Stimulated activated CD8-positive, alpha-beta memory T cell treated with anti-CD3 and anti-CD28 coated beads, Interleukin-7, amount 100 ng/mL, for 24 hours (primary cell): ENCODE measurements around the gene CROCC2.

Experiments
- DNase-seq: peaks from one replicate; pipeline ENCODE4 v3.0.0-alpha.2; 2020; ENCODE audit warnings: low read depth

Gene CROCC2

DNA sequence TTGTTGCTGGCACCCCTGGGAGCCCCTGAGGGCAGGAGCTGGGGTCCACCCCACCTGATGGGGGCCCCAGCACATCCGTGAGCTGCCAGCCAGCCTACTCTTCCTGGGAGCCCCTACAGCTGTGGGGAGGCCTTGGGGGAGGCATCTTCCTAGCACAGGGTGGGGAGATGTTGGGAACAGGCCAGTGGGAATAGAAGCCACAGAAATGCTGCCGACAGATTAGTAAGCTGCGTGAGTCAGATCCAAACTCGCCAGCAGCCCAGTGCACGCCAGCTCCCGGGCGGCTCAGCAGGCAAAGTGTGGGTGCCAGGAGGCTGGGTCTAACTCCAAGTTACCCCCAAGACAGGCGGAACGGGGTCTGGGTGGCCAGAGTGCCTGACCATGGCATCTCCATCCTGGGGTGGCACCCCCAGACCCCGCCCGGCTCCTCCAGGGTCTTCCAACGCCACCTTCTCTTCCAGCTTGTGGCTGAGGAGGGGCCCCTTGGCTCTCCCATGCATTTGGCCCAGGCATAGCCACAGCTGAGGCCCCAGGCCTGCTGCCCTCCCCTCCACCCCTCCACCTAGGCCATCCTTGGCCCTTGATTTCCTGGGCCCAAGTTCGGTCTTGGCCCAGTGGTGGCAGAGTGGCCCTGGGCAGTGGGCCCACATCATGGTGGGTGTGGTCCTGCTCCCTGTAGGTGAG lies 15.3 kb downstream of the CROCC2 start:
- DNase-seq, result no peak

DNA sequence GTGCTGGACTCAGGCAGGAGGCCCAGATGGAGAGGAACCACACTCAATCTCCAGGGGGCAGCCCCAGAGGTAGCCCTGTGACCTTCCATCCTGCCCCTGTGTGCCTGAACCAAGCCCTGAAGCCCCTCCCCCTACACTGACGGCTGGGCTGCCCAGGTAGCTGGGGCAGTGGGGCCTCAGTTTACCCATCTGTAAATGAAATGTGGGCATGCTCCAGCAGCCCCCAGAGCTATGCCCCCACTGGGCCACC lies 15.8 kb downstream of the CROCC2 start:
- DNase-seq, result no peak

DNA sequence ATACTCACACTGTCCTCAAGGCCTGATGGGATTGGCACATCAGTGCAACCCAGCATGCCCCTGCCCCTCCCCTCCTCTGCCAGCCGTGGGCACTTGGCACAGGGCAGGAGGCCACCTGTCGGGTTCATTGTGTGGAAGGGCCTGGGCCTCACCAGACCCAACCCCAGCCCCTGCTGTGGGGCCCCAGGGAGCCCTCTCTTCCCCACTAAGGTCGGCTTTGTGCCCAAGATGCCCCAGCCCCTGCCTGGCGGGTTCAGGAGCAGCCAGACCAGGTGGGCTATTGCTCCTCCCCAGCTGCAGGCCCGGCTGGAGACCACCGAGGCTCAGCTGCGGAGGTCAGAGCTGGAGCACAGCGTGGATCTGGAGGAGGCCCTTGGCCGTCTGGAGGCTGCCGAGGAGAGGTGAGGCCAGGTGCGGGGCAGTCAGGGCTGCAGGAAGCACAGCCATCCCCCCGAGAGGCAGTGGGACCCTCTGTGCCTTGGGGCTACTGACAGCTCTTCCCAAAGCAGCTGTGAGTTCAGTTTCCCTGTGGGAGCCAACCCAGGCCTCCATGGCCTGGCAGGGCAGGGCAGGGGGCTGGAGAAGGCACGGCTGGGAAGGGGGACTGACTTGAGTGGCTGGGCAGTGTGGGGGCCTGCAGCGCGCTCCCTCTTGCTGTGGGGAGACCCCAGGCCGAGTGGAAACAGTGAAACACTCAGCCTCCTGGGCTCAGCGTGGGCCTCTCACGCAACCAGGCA lies 16.3 kb downstream of the CROCC2 start:
- DNase-seq, result no peak

DNA sequence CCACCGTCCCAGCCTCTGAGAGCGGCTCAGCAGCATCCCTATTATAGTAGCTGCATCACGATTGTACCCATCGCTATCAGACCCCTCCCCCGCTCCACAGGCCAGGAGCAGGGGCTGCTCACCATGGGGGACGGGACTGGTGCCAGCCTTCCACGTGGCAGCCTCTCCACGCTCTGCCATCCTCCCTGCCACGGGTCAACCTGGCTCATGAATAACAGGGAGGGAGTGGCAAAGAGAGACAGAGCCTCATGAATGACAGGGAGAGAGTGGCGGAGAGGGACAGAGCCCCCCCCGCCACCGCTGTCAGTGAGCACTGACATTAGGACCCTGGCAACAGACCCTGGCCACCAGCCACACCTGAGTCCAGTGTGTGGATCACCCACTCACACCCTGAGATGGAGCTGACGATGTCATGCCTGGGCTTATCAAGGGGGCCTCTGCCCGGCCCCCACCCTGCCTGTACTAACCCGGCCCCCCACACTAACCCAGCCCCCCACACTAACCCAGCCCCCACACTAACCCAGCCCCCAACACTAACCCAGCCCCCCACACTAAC lies 16.9 kb downstream of the CROCC2 start:
- no peak for DNase-seq

DNA sequence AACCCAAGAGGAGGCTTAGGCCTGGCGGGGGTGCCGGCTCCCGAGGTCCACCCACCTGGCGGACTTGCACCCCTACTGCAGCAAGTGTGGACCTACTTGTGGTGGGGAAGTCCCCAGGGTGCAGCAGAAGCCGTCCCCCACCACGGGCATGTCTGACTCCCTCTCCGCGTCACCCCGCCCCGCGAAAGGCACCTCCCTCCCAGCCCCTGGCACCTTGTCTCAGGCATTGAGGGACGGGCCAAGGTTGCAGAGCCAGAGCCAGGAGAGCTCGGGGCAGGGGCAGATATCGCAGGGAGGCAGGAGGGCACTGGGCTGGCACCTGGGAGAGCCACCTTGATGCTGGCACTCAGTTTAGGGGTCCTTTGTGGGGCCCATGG lies 19.0 kb downstream of the CROCC2 start:
- no peak for DNase-seq

DNA sequence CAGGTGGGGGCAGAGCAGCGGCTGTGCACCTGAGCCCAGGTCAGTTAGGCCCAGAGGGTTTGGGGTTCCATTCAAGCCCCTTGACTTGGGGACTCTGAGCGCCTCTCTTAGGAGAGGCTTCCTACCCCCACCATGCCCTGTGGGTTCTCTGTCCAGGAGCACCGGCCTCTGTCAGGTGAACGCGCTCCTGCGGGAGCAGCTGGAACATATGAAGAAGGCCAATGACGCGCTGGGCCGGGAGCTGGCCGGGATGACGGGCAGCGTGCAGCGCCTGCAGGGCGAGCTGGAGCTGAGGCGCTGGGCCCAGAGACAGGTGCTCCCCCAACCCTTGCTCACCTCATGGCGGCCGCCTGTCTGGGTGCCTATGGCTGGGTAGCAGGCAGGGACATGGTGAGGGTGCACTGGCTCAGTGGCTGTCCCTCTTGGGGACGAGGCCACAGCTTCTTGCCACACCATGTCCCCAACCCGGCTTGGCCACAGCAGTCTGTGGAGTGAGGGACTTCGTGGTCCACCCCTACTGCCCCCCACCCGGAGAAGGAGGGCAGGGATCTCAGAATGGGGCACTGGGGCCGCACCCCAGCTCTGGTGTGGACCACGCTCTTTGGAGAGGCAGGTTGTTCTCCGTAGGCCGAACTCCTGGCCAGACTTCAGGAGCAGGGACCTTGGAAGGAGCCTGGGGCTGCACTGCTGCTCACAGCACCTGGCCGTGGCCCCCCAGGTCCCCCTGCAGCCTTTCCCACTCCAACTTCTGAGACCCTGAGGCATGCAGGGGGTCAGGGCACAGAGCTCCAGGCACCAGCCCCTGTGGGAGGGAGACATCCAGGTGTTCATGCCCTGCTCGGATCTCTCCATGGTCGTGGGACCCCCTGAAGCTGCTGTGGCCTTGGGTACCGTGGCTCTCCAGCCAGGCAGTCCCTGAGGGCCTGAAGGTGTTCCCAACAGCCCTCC lies 19.7 kb downstream of the CROCC2 start:
- DNase-seq, result no peak

DNA sequence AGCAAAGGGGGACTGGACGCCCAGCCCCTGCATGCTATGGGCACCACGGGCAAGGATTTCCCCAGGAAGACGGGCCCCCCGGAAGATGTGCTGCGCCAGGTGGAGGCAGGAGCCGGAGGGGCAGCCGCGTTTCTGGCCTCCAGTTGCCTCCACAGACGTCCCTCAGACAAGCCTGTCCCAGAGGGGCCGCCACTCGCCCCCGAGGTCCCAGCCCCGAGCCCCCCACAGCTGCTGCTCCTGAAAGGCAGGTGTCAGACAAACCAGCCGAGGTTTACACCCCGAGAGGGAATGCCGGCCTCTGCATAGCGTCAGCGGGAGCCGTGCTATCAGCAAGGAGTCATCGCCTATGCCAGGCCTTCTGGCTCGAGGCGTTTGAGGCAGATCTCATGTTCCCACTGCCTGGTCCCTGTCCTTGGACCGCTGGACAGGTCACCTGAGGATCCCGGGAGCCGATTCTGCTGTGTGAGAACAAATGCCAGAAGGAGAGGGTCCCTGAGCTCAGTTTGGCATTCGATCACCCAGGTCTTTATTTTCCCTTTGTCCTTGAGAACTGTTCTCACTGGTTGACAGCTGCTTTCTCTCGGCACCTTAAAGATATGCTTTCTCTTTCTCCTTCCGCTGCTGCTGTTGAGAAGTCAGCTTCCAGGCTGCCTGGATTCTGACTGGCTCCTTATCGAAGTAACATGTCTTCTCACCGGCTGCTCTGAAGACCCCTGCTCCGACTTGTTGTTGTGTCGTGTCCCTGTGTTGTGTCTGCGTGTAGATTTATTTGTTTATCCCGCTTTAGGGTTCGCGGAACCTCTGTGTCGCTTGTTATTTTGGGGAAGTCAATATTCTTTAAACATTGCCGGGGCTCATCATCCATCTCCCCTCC lies 20.6 kb downstream of the CROCC2 start:
- DNase-seq, result no peak

DNA sequence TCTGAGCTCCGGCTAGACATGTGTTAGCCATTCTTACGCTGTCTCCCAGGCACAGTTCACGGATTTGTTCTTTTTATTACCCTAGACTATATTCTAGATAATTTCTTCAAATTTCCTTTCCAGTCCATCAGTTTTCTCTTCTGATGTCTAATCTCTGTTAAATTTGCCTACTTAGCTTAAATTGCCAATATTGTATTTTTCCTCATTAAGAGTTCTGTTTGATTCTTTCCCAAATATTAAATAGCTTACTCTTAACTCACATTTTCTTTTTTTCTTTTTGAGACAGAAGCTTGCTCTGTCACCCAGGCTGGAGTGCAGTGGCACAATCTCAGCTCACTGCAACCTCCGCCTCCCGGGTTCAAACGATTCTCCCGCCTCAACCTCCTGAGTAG lies 21.2 kb downstream of the CROCC2 start:
- DNase-seq, result no peak

DNA sequence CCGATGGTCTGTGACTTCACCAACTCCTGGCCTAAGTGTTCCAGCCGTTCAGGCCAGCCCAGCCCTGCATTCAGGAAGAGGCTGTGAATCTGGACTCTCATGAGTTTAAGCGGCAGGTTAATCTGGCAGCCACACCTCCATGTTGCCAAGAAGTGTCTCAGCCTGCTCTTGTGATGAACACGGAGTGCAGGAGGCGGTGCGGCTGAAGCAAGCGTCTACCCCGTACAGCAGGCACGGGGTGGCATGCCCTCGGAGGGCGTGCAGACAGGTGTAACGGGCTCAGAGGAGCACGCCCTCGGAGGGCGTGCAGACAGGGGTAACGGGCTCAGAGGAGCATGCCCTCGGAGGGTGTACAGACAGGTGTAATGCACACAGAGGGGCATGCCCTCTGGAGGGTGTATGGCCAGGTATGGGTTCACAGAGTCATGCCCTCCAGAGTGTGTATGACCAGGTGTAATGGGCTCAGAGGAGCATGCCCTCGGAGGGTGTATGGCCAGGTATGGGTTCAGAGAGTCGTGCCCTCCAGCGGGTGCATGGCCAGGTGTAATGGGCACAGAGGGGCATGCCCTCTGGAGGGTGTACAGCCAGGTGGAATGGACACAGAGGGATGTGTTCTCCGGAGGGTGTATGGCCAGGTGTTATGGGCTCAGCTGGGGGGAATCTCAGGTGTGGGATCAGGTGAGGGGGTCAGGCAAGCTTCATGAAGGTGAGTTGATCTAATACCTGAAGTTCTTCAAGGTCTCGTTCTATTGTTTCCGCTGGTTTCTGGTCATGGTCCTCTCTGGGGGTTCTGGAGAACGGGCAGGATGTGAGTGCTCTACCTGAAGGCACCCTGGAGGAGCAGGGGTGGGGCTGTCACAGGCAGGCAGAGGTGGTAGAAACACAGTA lies 22.6 kb downstream of the CROCC2 start:
- DNase-seq, result no peak

DNA sequence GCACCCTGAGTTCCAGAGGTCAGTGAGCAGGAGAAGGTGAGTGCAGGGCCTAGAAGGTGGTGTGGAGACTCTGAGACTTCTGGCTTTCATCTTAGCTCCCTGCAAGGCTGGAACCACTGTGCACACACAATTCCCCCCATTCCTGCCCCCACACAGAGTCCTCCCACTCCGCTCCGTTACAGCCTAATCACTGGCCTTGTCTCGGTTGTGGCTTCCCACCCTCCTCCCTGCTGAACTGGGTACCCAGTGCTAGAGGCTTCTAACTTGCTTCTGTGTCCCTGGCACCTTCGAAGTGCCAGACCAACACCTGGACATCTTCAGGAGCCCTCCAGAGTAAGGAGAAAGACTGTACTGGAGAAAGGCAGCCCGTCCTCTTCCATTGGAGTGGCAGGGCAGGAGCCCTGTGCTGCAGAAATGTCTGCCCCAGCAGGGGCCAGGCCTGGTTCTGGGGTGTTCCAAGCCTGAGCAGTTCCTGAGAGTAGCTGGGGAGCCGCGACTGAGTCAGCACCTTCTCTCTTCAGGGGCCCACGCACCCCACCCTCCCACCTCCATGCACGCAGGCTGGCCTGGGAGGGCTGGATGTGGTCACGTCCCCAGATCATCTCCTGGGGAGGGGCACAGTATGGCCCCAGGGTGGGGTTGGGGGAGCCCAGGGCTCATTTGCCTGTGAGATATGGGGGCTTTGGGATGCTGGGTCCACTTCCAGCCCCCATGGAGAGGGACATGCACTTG lies 23.4 kb downstream of the CROCC2 start:
- no peak for DNase-seq

DNA sequence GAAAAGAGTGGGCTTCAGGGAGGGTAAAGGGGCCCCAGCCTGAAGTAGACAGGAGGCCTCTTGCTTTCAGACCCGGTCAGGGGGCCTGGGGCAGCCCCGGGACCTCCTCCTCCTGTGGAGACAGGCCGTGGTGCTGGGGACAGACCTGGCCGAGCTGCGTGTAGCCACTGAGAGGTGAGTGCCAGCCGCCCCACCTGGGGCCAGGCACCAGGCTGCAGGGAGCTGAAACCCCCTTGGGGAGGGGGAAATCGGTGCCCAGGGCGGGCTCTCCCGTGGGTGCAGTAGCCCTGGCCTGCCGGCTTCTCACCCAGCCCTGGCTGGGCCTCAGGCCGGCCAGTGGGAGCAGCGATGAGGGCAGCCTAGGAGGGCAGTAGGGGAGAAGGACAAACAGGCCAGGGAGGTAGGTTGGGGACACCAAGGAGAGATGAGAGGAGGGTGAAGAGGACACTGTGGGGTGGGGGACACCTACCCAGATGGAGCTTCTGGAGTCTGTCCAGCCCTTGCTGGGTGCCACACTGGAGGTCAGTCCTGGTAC lies 24.0 kb downstream of the CROCC2 start:
- no peak for DNase-seq

DNA sequence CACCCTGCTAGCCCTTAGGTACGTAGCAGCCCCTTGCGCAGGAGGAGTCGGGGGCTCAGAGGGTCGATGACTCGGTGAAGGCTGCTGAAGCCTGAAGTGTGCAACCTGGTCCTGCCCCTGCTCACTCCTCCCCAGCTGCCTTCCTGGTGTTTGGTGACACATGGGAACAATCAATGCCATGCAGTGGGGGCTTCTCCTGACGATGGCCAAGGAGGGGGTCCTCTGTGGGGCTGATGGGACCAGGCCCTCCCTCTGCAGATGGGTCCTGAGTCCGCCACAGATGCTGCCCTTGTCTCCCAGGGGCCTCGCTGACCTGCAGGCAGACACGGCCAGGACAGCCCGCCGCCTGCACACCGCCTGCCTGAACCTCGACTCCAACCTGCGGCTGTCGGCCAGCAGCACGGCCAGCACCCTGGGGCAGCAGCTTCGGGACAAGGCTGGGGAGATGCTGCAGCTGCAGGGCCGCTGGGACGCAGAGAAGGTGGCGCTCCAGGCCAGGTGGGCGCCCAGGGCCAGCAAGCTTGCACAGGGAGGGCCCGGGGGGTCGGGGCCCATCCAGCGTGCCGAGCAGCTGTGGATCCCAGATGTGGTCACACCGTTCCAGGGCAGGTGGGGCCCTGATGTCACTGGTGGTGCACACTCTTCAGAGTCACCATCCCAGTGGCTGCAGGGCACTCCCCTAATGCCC lies 24.6 kb downstream of the CROCC2 start:
- no peak for DNase-seq

DNA sequence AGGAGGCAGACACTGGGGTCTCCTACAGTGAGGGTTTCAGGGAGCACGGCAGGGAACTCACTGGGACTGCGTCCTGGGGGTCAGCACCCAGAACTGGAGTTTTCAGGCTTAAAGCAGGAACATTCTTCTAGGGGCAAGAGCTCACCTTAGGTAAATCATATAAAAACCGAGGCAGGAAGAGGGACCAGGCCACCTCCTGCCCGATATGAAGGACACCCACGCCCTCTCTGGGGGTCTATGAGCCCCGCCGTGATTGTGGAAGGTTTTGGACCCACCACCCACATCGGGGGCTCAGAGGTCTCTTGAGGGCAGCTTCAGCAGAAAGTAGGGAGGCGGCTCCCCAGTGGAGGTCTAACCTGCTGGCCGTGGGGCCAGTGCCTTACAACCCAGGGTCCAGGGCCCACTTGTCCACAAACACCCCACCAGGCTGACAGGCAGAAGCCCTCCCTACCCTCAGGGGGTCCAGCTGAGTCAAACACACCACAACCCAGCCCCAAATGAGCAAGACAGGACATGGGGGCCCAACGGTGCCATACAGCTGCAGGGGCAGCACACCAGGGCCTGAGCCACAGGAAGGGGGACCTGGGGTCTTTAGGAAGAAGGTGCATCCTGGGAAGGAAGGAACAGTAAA lies 25.3 kb downstream of the CROCC2 start:
- DNase-seq, result no peak

DNA sequence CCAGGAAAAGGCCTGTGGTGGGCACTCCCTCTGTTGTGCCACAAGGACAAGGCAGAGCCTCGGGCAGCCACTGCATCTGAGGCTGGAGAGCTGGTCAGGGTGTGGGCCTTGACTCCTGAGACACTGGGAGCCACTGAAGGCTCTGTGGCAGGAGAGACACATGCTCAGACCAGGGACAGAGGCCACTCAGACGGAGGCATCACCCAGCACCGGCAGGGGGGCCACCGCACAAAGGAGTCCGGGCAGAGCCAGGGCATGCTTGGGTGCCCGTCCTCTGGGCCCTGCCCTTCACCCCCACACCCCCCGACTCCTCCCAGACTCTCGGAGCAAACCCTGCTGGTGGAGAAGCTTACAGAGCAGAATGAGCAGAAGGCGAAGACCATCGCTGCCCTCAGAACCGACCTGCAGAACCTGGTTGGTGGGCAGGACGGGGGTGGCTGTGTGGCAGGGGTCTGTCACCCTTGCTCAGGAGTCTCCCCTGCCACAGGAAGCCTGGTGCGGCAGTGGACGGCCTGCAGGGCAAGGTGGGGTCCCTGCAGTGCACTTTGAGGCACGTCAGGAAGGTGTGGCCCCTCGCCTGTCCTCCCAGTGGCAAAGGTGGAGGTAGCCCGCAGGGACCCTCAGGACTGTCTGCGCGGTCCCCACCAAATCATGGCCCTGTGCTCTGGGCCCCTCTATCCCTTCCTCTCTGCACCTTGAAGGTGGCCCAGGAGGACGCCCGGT lies 26.0 kb downstream of the CROCC2 start:
- no peak for DNase-seq

DNA sequence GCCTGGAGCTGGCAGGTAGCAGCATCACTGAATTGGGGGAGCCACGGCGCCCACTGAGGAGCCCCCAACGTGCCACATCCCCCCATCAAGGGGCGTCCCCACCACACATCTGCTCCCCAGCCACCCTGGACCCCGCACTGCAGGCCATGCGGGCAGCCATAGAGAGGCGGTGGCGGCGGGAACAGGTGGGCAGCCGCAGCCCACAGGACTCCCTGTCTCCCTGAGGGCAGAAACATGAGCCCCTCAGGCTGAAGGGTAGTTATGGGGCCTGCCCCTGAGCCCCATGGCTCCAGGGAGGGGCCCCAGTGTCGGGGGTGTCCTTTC lies 26.6 kb downstream of the CROCC2 start:
- no peak for DNase-seq

DNA sequence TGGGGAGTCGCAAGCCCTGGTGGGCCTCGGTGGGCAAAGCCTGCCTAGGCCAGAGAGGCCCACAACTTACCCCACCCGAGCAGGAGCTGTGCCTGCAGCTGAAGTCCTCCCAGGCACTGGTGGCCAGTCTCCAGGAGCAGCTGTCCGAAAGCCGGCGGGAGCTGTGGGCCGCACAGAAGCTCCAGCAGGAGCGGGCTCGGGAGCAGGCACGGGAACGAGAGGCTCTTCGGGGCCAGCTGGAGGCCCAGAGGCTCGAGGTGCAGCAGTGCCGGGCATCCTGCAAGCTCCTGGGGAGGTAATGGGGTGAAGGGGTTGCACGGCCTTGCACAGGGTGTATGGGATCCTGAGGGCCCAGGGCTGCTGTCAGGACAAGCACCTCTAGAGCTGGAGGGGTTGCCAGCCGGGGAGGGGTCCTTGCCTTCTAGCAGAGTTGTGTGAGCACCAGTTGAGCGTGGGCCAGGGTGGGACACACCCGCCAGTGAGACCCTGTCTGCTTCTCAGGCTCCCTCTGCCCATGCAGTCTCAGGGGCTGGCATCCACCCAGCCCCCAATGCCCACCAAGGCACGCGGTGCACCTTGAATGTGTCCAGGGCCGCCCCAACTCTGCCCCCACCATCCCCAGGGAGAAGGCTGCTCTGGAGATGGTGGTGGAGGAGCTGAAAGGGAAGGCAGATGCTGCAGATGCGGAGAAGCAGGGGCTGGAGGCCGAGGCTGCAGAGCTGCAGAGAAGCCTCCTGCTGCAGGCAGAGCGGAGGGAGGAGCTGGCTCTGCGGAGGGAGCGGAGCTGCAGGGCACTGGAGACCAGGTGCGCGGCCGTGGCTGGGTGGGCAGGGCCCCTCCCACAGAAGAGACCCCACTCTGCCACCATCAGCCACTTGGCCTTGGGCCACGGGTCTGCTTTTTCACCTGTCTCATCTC lies 27.2 kb downstream of the CROCC2 start:
- DNase-seq, result no peak
